Neutrophil (primary cell): Measurements from ENCODE around the gene TMED6.
A peak's percentile ranks its signal among the peaks of the same experiment; 100 is the strongest.

Source experiments
- H3K27ac ChIP-seq: fragments of 200-600 bp; sonication (generic); 2 replicates; pipeline ENCODE4 v1.5.1; 2016; ENCODE audit warnings: mild to moderate bottlenecking, moderate library complexity
- H3K27me3 ChIP-seq: fragments of 200-600 bp; sonication (generic); 2 replicates; pipeline ENCODE4 v1.6.0; 2016; ENCODE audit warnings: mild to moderate bottlenecking
- H3K36me3 ChIP-seq: fragments of 200-600 bp; sonication (generic); 2 replicates; pipeline ENCODE4 v1.5.1; 2017
- H3K4me1 ChIP-seq, 2 experiments: fragments of 200-600 bp in 1 of 2; sonication (generic) in 1 of 2; 1 replicate in 1 of 2; 2 replicates in 1 of 2; pipeline versions ENCODE4 v1.5.1 to v1.6.1; 2013 to 2016; ENCODE audit warnings: low read depth in 1 of 2, low read length in 1 of 2, mild to moderate bottlenecking in 1 of 2, moderate library complexity in 1 of 2; ENCODE audit not compliant: control insufficient read depth in 1 of 2, insufficient read depth in 1 of 2
- H3K4me3 ChIP-seq, 2 experiments: fragments of 200-600 bp in 1 of 2; sonication (generic) in 1 of 2; 1 replicate in 1 of 2; 2 replicates in 1 of 2; pipeline ENCODE4 v1.5.1; 2013 to 2016; ENCODE audit warnings: low read depth in 1 of 2, low read length in 1 of 2, mild to moderate bottlenecking in 1 of 2, moderate library complexity in 1 of 2
- H3K9me3 ChIP-seq: fragments of 200-600 bp; sonication (generic); 2 replicates; pipeline ENCODE4 v1.5.1; 2016
- CTCF ChIP-seq: fragments of 200-600 bp; sonication (generic); IDR thresholded peaks from 2 replicates; pipeline ENCODE4 v1.5.1; 2016; ENCODE audit warnings: antibody characterized with exemption

TMED6 gene

GRCh38 chr16:69351309-69352027 lies at the start of gene TMED6:
Gene TMED6 (minus strand): TSS chr16:69351786. CDS start chr16:69351753, 33 bp downstream.
- no peak for TF ChIP-seq CTCF
- Histone ChIP-seq H3K36me3 (peaks cover 53% of the 10 kb centered on the region), H3K9me3 (no peaks in the 10 kb centered on the region), H3K27ac (no peak within 1 kb of the TSS), H3K4me3 (no peak within 1 kb of the TSS), H3K27me3 (no peaks in the 10 kb centered on the region), H3K4me1 (no peaks in the 10 kb centered on the region)

GRCh38 chr16:69399361-69399760 lies 47.8 kb upstream of the TMED6 start:
- Histone ChIP-seq H3K4me1 (peaks cover 13 to 19% of the 10 kb centered on the region in 2 experiments), H3K27me3 (no peaks in the 10 kb centered on the region), H3K9me3 (no peaks in the 10 kb centered on the region), H3K4me3 (no peak overlapping the region), H3K36me3 (no peaks in the 10 kb centered on the region), H3K27ac (no peak overlapping the region)
- TF ChIP-seq CTCF, result no peak

- no peaks in the 10 kb centered on the region for H3K36me3 ChIP-seq
- peaks cover 13 to 19% of the 10 kb centered on the region in 2 experiments for H3K4me1 ChIP-seq
- no peaks in the 10 kb centered on the region for H3K9me3 ChIP-seq
- TF ChIP-seq CTCF, result no peak
- no peak overlapping the region for H3K4me3 ChIP-seq
- no peak overlapping the region for H3K27ac ChIP-seq
- no peaks in the 10 kb centered on the region for H3K27me3 ChIP-seq
Measured at GRCh38 chr16:69397821-69398521, 46.4 kb upstream of the TMED6 start.

GRCh38 chr16:69396187-69397061 lies 44.8 kb upstream of the TMED6 start:
- peak; percentile 66 for TF ChIP-seq CTCF
- H3K27ac ChIP-seq, result peak overlapping the region; percentile 65

GRCh38 chr16:69395859-69396186 lies 44.2 kb upstream of the TMED6 start:
- TF ChIP-seq CTCF, result no peak
- Histone ChIP-seq H3K36me3 (no peaks in the 10 kb centered on the region), H3K27me3 (no peaks in the 10 kb centered on the region), H3K9me3 (no peaks in the 10 kb centered on the region), H3K4me3 (peak overlapping the region in 1 of 2 experiments; percentile 17), H3K4me1 (peaks cover 13 to 14% of the 10 kb centered on the region in 2 experiments), H3K27ac (no peak overlapping the region)

More at GRCh38 chr16:69396187-69397061, 44.8 kb upstream of the TMED6 start:
- Histone ChIP-seq H3K27me3 (no peaks in the 10 kb centered on the region), H3K4me1 (peaks cover 13 to 14% of the 10 kb centered on the region in 2 experiments), H3K4me3 (peak overlapping the region; percentile 4 to 17), H3K36me3 (no peaks in the 10 kb centered on the region), H3K9me3 (no peaks in the 10 kb centered on the region)
